Vagina (tissue), 2 donors: Measurements from ENCODE around the gene SLC22A14.

Experiments
- CTCF ChIP-seq, 3 experiments: fragments of 450-650 bp in 2 of 3; fragments of 200-600 bp in 1 of 3; sonication (generic) in 1 of 3; IDR thresholded peaks; one replicate each; pipeline ENCODE4 v1.5.1; 2017 to 2019; ENCODE audit warnings: antibody characterized with exemption in 3 of 3, mild to moderate bottlenecking in 2 of 3, moderate library complexity in 2 of 3
- POLR2A ChIP-seq, 2 donors: fragments of 450-650 bp; IDR thresholded peaks; one replicate each; pipeline ENCODE4 v1.6.1; 2017; ENCODE audit warnings: antibody characterized with exemption in 2 of 2, mild to moderate bottlenecking in 2 of 2, moderate library complexity in 2 of 2

DNA sequence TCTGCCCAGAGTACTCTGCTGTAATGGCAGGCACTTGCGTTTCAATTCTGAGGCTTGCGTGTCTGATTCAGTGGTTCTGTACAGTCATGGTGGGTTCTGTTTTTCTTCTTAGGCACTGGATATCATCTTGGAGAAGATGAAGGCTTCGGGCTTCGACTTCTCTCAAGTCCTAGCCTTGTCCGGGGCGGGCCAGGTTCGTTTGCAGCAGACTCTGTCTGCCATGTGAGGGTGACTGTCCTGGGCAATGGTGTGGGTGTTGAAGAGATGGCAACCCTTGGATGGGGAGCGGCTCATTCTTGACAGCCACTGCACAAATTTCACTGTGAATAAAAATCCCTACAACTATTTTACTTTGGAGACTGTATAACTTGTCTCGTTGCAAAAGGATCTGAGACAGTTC is 80.7 kb downstream of the SLC22A14 start:
- no peak for TF ChIP-seq CTCF (IDR thresholded peaks at IDR 0.05)
- no peak for TF ChIP-seq POLR2A (IDR thresholded peaks at IDR 0.05)
